ENCODE measurements around the gene HAS3. TPM values are rescaled to one million over a fixed set of nuclear protein-coding genes. Genes with fewer than 3 reads are reported as not detected.

The HAS3 gene
- total RNA-seq, 2 donors from 2014 or later = 0.26 to 0.99 TPM

GRCh38 chr16:69064124-69064763 lies 41.2 kb upstream of the HAS3 start:
- intact Hi-C loops (cut with DNase I) = no loop called here
- TF ChIP-seq CTCF (IDR thresholded peaks at IDR 0.05) (no peak), POLR2A (IDR thresholded peaks at IDR 0.05) (no peak)
- no peak for ATAC-seq
- no peak for DNase-seq
- WGBS, 2 donors = 93 to 100% methylated on average over 2 of the region's 2 CpGs
- Histone ChIP-seq H3K9me3 (no peaks in the 10 kb centered on the region), H3K4me3 (no peak overlapping the region), H3K36me3 (replicated peaks in 1 of 2; ENCODE audit: insufficient read depth in 1 of 2, low read depth in 2 of 2) (no peaks in the 10 kb centered on the region), H3K27me3 (no peaks in the 10 kb centered on the region), H3K27ac (no peak overlapping the region), H3K4me1 (no peaks in the 10 kb centered on the region)

DNA sequence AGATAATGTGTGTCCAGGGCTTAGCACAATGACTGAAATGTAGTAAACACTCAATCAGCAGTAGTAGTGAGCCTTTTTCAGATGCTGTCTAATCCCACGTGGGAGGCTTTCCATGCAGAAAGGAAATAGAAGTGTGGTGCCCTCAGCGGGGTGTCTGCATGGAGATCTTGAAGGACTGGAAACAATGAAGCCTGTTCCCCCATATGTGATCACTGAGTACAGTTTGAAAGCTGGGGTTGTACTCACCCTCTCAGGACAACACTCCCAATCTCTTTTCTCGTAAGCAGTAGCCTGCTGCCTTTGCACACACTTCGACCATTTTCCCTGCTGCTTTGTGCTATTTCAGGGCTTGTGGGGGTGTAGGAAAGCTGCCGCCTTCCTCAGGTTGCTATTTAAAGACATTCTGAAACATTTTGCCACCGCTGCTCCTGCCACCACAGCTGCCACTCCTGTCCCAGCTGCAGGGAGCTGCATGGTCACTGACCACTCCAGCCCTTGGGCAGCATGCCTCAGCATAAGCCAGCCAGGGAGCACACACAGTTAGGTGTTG lies 40.6 kb upstream of the HAS3 start:
- Histone ChIP-seq H3K9me3 (no peaks in the 10 kb centered on the region), H3K27ac (no peak overlapping the region), H3K4me1 (no peaks in the 10 kb centered on the region), H3K36me3 (replicated peaks in 1 of 2; ENCODE audit: insufficient read depth in 1 of 2, low read depth in 2 of 2) (no peaks in the 10 kb centered on the region), H3K4me3 (no peak overlapping the region), H3K27me3 (no peaks in the 10 kb centered on the region)
- DNase-seq (no peak), ATAC-seq (no peak)
- TF ChIP-seq POLR2A (IDR thresholded peaks at IDR 0.05) (no peak), CTCF (IDR thresholded peaks at IDR 0.05) (no peak)
- intact Hi-C loops (cut with DNase I) = no loop called here
- WGBS, 2 donors = 77 to 84% methylated on average over 6 of the region's 6 CpGs

GRCh38 chr16:69069504-69069903 lies 35.9 kb upstream of the HAS3 start:
- Histone ChIP-seq H3K27me3 (no peaks in the 10 kb centered on the region), H3K27ac (no peak overlapping the region), H3K36me3 (replicated peaks in 1 of 2; ENCODE audit: insufficient read depth in 1 of 2, low read depth in 2 of 2) (no peaks in the 10 kb centered on the region), H3K4me1 (no peaks in the 10 kb centered on the region), H3K9me3 (no peaks in the 10 kb centered on the region), H3K4me3 (no peak overlapping the region)
- intact Hi-C loops (cut with DNase I) = no loop called here
- 95 to 96% methylated on average over 5 of the region's 5 CpGs for WGBS, 2 donors
- DNase-seq (no peak), ATAC-seq (no peak)
- TF ChIP-seq POLR2A (IDR thresholded peaks at IDR 0.05) (no peak), CTCF (IDR thresholded peaks at IDR 0.05) (no peak)

DNA sequence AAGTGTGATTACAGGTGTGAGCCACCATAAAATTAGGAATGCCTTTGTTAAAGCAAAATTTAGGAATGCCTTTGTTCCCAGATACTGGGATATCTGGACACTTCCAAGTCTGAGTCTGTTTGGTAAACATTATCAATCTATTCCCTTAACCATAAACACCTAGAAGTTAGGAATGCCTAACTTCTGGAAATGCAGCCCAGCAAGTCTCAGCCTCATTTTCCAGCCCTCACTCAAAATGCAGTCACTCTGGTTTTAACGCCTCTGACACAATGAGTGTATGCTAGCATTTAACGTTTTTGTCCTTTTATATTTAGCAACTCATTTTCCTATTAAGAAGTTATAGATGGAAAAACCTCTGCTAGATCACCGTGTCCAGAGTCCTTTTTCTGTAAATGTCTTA lies 34.4 kb upstream of the HAS3 start:
- intact Hi-C loops (cut with DNase I) = no loop called here
- H3K9me3 ChIP-seq = no peaks in the 10 kb centered on the region
- no peaks in the 10 kb centered on the region for H3K27me3 ChIP-seq
- no peaks in the 10 kb centered on the region for H3K36me3 ChIP-seq (replicated peaks in 1 of 2; ENCODE audit: insufficient read depth in 1 of 2, low read depth in 2 of 2)
- no peak overlapping the region for H3K4me3 ChIP-seq
- TF ChIP-seq CTCF (IDR thresholded peaks at IDR 0.05) = no peak
- no peak for TF ChIP-seq POLR2A (IDR thresholded peaks at IDR 0.05)
- WGBS, 2 donors = 68 to 71% methylated on average over 3 of the region's 3 CpGs
- no peak for DNase-seq
- H3K27ac ChIP-seq = no peak overlapping the region
- H3K4me1 ChIP-seq = no peaks in the 10 kb centered on the region
- no peak for ATAC-seq

DNA sequence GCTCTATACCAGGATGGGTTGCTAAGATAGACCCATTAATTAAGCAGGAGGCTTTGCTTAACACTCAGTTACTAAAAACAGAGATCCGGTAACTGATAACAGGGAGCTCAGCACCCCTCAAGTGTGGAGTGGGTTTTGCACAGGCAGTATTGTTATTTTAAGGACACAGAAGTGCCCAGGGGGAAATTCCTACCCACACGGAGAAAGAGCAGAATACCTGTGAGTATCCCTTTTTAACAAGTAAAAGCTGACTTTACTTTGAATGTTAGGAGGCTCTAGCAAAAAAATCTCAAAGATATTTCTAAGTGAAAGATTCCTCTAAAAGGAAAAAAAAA lies 32.8 kb upstream of the HAS3 start:
- intact Hi-C loops (cut with DNase I) = no loop called here
- Histone ChIP-seq H3K4me1 (no peaks in the 10 kb centered on the region), H3K27ac (no peak overlapping the region), H3K36me3 (replicated peaks in 1 of 2; ENCODE audit: insufficient read depth in 1 of 2, low read depth in 2 of 2) (no peaks in the 10 kb centered on the region), H3K4me3 (no peak overlapping the region), H3K27me3 (no peaks in the 10 kb centered on the region), H3K9me3 (no peaks in the 10 kb centered on the region)
- no peak for ATAC-seq
- TF ChIP-seq CTCF (IDR thresholded peaks at IDR 0.05) (no peak), POLR2A (IDR thresholded peaks at IDR 0.05) (no peak)
- no peak for DNase-seq
- WGBS, 2 donors = 77 to 92% methylated on average over 2 of the region's 2 CpGs

Data from body of pancreas (tissue), 4 donors.